Kidney (tissue), 2 donors: ENCODE measurements around the gene TRIM44. TPM values are rescaled to one million over a fixed set of nuclear protein-coding genes. Genes with fewer than 3 reads are reported as not detected.

Experiments used
- polyA plus RNA-seq: library from polyadenylated mRNA; stranded (reverse); fragments of 350-450 nt; fragmentation: Illumina TruSeq; extraction: RNeasy Lipid Tissue Mini Kit (QIAGEN cat#74804); gene quantifications from one replicate; pipeline ENCODE4 v1.2.3, GENCODE V29; 2014; ENCODE audit warnings: low read depth, low replicate concordance; ENCODE audit not compliant: insufficient read depth
- total RNA-seq: library from RNA; stranded (reverse); fragmentation: NEBNext Ultra II Directional; extraction: Animal tissue kit (Norgen Biotek cat#: 25700); gene quantifications from one replicate; pipeline ENCODE4 v1.2.1, GENCODE V29; 2021
- donor health status: DM: yes; HTN: yes; CAD: no.

TRIM44 gene
- total and polyA plus RNA-seq, 2 donors from 2014 or later: 14.5 to 88.9 TPM

Other genes starting within 250 kb of the TRIM44 start
- 0.28 TPM for gene SLC1A2, start 243.2 kb upstream of the TRIM44 start, total RNA-seq
- 0.11 TPM for gene SLC1A2, start 243.2 kb upstream of the TRIM44 start, polyA plus RNA-seq
- 2.2 TPM for gene PAMR1, start 137.2 kb upstream of the TRIM44 start, total RNA-seq
- gene PAMR1, start 137.2 kb upstream of the TRIM44 start, polyA plus RNA-seq: 2.4 TPM
- gene FJX1, start 44.3 kb upstream of the TRIM44 start, total RNA-seq: 7.9 TPM
- 4.2 TPM for gene FJX1, start 44.3 kb upstream of the TRIM44 start, polyA plus RNA-seq